Measurements from ENCODE around the gene C11orf24.

- TF ChIP-seq ZNF513 (tag by site-specific recombination; IDR thresholded peaks at IDR 0.05) (no peak), CTCF (tag by site-specific recombination; IDR thresholded peaks at IDR 0.05) (no peak), ZNF777 (tag by site-specific recombination; IDR thresholded peaks at IDR 0.05; ENCODE audit: borderline replicate concordance) (no peak), ZBTB8A (tag by site-specific recombination; IDR thresholded peaks at IDR 0.05) (no peak), ZNF843 (tag by site-specific recombination; IDR thresholded peaks at IDR 0.05) (no peak), ZBTB20 (tag by site-specific recombination; IDR thresholded peaks at IDR 0.05) (no peak)
These were observed 17.7 kb upstream of the C11orf24 start for GRCh38 chr11:68289456-68289855.

Measured in HEK293 (cell line).